ENCODE data around the gene WT1.

- TF ChIP-seq, protein P1, sequence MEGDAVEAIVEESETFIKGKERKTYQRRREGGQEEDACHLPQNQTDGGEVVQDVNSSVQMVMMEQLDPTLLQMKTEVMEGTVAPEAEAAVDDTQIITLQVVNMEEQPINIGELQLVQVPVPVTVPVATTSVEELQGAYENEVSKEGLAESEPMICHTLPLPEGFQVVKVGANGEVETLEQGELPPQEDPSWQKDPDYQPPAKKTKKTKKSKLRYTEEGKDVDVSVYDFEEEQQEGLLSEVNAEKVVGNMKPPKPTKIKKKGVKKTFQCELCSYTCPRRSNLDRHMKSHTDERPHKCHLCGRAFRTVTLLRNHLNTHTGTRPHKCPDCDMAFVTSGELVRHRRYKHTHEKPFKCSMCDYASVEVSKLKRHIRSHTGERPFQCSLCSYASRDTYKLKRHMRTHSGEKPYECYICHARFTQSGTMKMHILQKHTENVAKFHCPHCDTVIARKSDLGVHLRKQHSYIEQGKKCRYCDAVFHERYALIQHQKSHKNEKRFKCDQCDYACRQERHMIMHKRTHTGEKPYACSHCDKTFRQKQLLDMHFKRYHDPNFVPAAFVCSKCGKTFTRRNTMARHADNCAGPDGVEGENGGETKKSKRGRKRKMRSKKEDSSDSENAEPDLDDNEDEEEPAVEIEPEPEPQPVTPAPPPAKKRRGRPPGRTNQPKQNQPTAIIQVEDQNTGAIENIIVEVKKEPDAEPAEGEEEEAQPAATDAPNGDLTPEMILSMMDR (CRISPR knock-in tag; IDR thresholded peaks at IDR 0.05): no peak
- no peak for TF ChIP-seq MXI1 (IDR thresholded peaks at IDR 0.05; ENCODE audit: borderline replicate concordance, low read depth, low read length)
- TF ChIP-seq ZFX (CRISPR knock-in tag; IDR thresholded peaks at IDR 0.05; ENCODE audit: low read depth): no peak
- TF ChIP-seq, protein P2, sequence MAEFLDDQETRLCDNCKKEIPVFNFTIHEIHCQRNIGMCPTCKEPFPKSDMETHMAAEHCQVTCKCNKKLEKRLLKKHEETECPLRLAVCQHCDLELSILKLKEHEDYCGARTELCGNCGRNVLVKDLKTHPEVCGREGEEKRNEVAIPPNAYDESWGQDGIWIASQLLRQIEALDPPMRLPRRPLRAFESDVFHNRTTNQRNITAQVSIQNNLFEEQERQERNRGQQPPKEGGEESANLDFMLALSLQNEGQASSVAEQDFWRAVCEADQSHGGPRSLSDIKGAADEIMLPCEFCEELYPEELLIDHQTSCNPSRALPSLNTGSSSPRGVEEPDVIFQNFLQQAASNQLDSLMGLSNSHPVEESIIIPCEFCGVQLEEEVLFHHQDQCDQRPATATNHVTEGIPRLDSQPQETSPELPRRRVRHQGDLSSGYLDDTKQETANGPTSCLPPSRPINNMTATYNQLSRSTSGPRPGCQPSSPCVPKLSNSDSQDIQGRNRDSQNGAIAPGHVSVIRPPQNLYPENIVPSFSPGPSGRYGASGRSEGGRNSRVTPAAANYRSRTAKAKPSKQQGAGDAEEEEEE (CRISPR knock-in tag; IDR thresholded peaks at IDR 0.05; ENCODE audit: borderline replicate concordance): no peak
- no peak for TF ChIP-seq SNRNP70 (IDR thresholded peaks at IDR 0.05; ENCODE audit: low read depth, low read length)
- TF ChIP-seq MLX (CRISPR knock-in tag; IDR thresholded peaks at IDR 0.05): no peak
- no peak for TF ChIP-seq CHD4 (IDR thresholded peaks at IDR 0.05; ENCODE audit: borderline replicate concordance, low read length)
These were observed 20.4 kb downstream of the WT1 start for GRCh38 chr11:32414925-32415324.

All from HepG2 (cell line).